ENCODE measurements around the gene HINFP.

The HINFP gene

DNA sequence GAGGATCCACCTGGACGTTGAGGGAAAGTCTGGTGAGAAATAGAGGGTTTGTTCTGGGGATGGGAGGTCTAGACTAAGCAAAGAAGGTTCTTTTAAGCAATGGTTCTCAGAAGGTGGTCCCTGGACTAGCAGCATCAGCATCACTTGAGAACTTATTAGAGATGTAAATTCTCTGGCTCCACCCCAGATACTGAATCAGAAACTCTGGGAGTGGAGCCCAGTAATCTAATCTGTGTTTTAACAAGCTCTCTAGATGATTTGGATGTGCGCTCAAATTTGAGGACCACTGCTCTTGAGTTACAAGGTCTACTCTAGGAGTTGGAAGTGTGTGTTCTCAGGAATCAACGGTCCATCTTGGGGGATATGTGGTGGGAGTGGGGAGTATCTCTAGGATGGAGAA, 24.2 kb downstream of the HINFP start:
- H3K27me3 ChIP-seq (ENCODE audit: insufficient read depth, low read length, poor library complexity) = peaks cover 46% of the 10 kb centered on the region
- DNase-seq (no peak), ATAC-seq (ENCODE audit: insufficient read depth, low read depth) (no peak)
- H3K9me3 ChIP-seq (ENCODE audit: insufficient read depth, low read length, severe bottlenecking) = no peaks in the 10 kb centered on the region
- no peak overlapping the region for H3K27ac ChIP-seq (ENCODE audit: low read length)
- no peak overlapping the region for H3K4me3 ChIP-seq (ENCODE audit: low read depth in 1 of 2, low read length in 2 of 2)
- no peak overlapping the region for H2AFZ ChIP-seq (ENCODE audit: low read depth, low read length)
- TF ChIP-seq, protein P1, sequence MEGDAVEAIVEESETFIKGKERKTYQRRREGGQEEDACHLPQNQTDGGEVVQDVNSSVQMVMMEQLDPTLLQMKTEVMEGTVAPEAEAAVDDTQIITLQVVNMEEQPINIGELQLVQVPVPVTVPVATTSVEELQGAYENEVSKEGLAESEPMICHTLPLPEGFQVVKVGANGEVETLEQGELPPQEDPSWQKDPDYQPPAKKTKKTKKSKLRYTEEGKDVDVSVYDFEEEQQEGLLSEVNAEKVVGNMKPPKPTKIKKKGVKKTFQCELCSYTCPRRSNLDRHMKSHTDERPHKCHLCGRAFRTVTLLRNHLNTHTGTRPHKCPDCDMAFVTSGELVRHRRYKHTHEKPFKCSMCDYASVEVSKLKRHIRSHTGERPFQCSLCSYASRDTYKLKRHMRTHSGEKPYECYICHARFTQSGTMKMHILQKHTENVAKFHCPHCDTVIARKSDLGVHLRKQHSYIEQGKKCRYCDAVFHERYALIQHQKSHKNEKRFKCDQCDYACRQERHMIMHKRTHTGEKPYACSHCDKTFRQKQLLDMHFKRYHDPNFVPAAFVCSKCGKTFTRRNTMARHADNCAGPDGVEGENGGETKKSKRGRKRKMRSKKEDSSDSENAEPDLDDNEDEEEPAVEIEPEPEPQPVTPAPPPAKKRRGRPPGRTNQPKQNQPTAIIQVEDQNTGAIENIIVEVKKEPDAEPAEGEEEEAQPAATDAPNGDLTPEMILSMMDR (IDR thresholded peaks at IDR 0.05; ENCODE audit: borderline replicate concordance, extremely low read depth, low read length, poor library complexity, severe bottlenecking) = no peak
- no peak for TF ChIP-seq EZH2 (IDR thresholded peaks at IDR 0.05; ENCODE audit: borderline replicate concordance, low read depth, low read length, severe bottlenecking)
- H3K4me1 ChIP-seq (ENCODE audit: insufficient read depth, low read length) = peaks cover 19% of the 10 kb centered on the region
- no peak overlapping the region for H3K4me2 ChIP-seq (ENCODE audit: insufficient read depth, low read length)
- H3K9ac ChIP-seq (ENCODE audit: low read depth, low read length) = no peak overlapping the region
- H3K79me2 ChIP-seq (ENCODE audit: insufficient read depth, low read length) = no peaks in the 10 kb centered on the region
- peaks cover 8% of the 10 kb centered on the region; the same call in 1 of the 2 replicates for H4K20me1 ChIP-seq (ENCODE audit: insufficient read depth, low read length)
- H3K36me3 ChIP-seq (ENCODE audit: insufficient read depth, low read length) = no peaks in the 10 kb centered on the region

DNA sequence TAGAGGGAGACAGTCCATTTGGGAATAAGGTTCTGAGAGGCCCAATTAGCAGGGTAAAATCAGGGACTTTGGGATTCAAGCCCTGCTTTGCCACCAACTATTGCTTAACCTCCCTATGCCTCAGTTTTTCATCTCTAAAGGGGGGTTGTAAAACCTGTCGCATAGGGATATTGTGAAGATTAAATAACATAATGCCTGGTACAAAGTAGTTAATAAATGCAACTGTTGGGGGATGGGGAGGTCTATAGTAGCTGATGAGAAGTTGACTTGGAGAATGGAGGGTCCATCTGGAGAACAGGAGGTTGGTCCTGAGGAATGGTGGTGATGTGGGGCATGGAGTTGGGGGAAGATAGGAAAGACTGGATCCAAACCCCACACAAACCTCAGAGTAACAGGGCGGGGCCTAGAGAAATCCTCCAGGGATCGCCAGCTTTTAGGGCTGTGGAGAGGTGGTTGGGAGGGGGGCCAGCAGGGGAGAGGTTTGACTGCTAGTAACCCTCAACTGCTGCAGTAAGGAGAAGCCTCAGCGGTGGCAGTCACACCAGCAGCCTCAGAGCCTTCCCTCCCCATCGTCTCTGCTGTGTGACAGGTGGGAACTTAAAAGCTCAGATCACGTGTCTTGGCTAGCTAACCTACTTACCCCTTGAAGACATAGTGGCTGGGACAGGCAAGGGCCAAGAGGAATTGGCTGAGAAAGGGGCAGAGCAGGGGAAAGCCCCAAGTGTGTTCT, 26.4 kb downstream of the HINFP start:
- peak overlapping the region; percentile 85; the same call in 1 of the 2 replicates for H3K4me2 ChIP-seq (ENCODE audit: insufficient read depth, low read length)
- peak overlapping the region; percentile 80; the same call in 1 of the 2 replicates for H2AFZ ChIP-seq (ENCODE audit: low read depth, low read length)
- H3K4me1 ChIP-seq (ENCODE audit: insufficient read depth, low read length) = peaks cover 19% of the 10 kb centered on the region
- H3K27ac ChIP-seq (ENCODE audit: low read length) = no peak overlapping the region
- peaks cover 61% of the 10 kb centered on the region for H3K27me3 ChIP-seq (ENCODE audit: insufficient read depth, low read length, poor library complexity)
- H4K20me1 ChIP-seq (ENCODE audit: insufficient read depth, low read length) = peaks cover 8% of the 10 kb centered on the region; the same call in 1 of the 2 replicates
- H3K4me3 ChIP-seq (ENCODE audit: low read depth in 1 of 2, low read length in 2 of 2) = no peak overlapping the region
- H3K36me3 ChIP-seq (ENCODE audit: insufficient read depth, low read length) = no peaks in the 10 kb centered on the region
- DNase-seq (peak; percentile 53), ATAC-seq (ENCODE audit: insufficient read depth, low read depth) (peak; percentile 77)
- no peak overlapping the region for H3K9ac ChIP-seq (ENCODE audit: low read depth, low read length)
- TF ChIP-seq, protein P1 (IDR thresholded peaks at IDR 0.05; ENCODE audit: borderline replicate concordance, extremely low read depth, low read length, poor library complexity, severe bottlenecking) = no peak
- TF ChIP-seq EZH2 (IDR thresholded peaks at IDR 0.05; ENCODE audit: borderline replicate concordance, low read depth, low read length, severe bottlenecking) = no peak
- H3K79me2 ChIP-seq (ENCODE audit: insufficient read depth, low read length) = no peaks in the 10 kb centered on the region
- H3K9me3 ChIP-seq (ENCODE audit: insufficient read depth, low read length, severe bottlenecking) = no peaks in the 10 kb centered on the region

- peaks cover 61% of the 10 kb centered on the region for H3K27me3 ChIP-seq (ENCODE audit: insufficient read depth, low read length, poor library complexity)
- peak overlapping the region; percentile 13 to 59; a peak in 3 of 4 replicates for H3K4me3 ChIP-seq (ENCODE audit: low read depth in 1 of 2, low read length in 2 of 2)
- H3K9me3 ChIP-seq (ENCODE audit: insufficient read depth, low read length, severe bottlenecking) = no peaks in the 10 kb centered on the region
- H3K27ac ChIP-seq (ENCODE audit: low read length) = no peak overlapping the region
- H3K4me1 ChIP-seq (ENCODE audit: insufficient read depth, low read length) = peaks cover 19% of the 10 kb centered on the region
- ATAC-seq (ENCODE audit: insufficient read depth, low read depth) = no peak
- no peak for DNase-seq
- H4K20me1 ChIP-seq (ENCODE audit: insufficient read depth, low read length) = peaks cover 8% of the 10 kb centered on the region; the same call in 1 of the 2 replicates
- TF ChIP-seq EZH2 (IDR thresholded peaks at IDR 0.05; ENCODE audit: borderline replicate concordance, low read depth, low read length, severe bottlenecking) = peak; percentile 94
- TF ChIP-seq, protein P1 (IDR thresholded peaks at IDR 0.05; ENCODE audit: borderline replicate concordance, extremely low read depth, low read length, poor library complexity, severe bottlenecking) = no peak
- peak overlapping the region; percentile 49 for H3K9ac ChIP-seq (ENCODE audit: low read depth, low read length)
- no peaks in the 10 kb centered on the region for H3K36me3 ChIP-seq (ENCODE audit: insufficient read depth, low read length)
- peak overlapping the region; percentile 85 for H3K4me2 ChIP-seq (ENCODE audit: insufficient read depth, low read length)
- no peaks in the 10 kb centered on the region for H3K79me2 ChIP-seq (ENCODE audit: insufficient read depth, low read length)
- peak overlapping the region; percentile 80 for H2AFZ ChIP-seq (ENCODE audit: low read depth, low read length)
Measured at GRCh38 chr11:119148720-119149017, 27.3 kb downstream of the HINFP start.

All from DND-41 (cell line).